GM18861 (cell line): ENCODE results near the gene HMX2.

ENCODE experiments used
- ATAC-seq: cut with Tn5 transposase; IDR thresholded peaks from one replicate; pipeline ENCODE4 v1.9.1; 2021; ENCODE audit not compliant: unreplicated experiment

Gene HMX2

DNA sequence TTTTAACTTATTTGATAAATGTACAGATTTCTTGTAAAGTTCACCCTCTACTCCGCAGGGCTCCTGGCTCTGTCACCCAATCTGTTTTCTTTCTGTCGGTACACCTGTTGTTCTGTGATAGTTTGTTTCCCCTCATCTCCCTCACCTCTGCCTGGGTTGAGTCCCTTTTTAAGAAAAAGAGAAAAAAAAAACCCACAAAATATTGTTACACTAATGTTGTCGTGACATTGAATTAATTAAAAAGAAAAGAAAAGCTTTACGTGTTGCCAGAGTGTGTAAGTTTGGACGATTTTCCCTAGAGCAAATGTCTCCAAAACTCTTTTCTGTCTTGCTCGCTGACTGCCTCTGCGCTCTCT, 8.8 kb upstream of the HMX2 start:
- no peak for ATAC-seq

GRCh38 chr10:123139521-123140163, 8.3 kb upstream of the HMX2 start:
- ATAC-seq = no peak

DNA sequence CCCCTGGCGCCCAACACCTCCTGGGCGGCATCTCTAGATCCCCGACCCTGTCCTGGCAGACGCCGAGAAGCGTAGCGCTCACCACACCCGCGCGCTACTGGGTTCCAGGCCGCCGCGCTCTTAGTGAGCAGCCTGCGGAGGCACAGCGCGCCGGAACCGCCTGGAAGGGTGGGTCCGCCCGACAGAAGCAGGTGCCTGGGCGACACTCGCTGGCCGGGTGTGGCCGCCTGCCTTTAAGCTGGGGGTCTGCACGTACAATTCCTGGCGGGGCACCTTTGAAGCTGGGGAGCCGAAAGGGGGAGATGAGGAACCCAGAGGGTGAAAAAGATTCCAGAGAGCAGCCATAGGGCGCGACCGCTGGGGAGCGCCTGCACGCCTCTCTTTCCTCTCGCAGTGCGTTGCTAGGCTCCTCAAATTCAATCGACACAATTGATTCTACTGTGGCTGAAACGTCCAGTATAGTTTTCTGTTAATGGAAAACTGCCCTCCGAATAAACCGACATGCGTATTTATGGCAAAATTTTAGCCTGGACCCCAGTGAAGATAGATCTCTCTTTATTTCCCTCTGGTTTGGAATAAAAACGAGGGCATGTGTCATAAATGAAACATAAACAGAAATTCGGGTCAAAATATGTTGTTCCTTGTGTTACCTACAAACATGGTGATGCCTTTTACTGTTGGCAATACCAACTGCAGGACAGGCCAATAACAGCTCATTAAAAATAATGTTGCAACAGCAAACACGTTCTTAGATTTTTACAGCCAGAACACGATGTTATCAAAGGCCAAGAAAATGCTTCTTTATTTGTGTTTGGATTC, 7.6 kb upstream of the HMX2 start:
- ATAC-seq = no peak

DNA sequence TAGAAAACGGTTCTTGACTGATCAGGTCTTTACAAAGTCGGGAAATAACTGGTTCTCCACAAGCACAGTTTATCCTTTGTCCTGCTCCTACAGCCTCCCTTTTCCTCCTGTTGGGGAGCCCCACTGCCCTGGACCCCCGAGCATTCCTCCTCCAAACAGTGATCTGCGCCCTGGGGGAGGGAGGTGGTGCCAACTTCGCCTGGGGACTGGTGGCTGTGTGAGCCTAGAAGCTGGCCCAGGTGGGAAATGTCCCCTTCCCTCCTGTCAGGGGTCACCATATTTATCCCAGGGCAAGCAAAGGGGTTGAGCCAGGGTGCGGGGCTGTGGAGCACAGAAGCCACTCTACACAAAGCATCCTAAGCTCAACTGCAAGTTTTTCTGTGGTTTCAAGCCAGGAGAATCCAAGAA, 6.9 kb upstream of the HMX2 start:
- ATAC-seq = no peak

- no peak for ATAC-seq
These were observed 5.9 kb upstream of the HMX2 start for GRCh38 chr10:123141791-123142700.

- ATAC-seq = no peak
These were observed 5.2 kb upstream of the HMX2 start for GRCh38 chr10:123142701-123143161.

GRCh38 chr10:123143162-123143824, 4.6 kb upstream of the HMX2 start:
- no peak for ATAC-seq

- no peak for ATAC-seq
These were observed 4.1 kb upstream of the HMX2 start for GRCh38 chr10:123143825-123144168.

DNA sequence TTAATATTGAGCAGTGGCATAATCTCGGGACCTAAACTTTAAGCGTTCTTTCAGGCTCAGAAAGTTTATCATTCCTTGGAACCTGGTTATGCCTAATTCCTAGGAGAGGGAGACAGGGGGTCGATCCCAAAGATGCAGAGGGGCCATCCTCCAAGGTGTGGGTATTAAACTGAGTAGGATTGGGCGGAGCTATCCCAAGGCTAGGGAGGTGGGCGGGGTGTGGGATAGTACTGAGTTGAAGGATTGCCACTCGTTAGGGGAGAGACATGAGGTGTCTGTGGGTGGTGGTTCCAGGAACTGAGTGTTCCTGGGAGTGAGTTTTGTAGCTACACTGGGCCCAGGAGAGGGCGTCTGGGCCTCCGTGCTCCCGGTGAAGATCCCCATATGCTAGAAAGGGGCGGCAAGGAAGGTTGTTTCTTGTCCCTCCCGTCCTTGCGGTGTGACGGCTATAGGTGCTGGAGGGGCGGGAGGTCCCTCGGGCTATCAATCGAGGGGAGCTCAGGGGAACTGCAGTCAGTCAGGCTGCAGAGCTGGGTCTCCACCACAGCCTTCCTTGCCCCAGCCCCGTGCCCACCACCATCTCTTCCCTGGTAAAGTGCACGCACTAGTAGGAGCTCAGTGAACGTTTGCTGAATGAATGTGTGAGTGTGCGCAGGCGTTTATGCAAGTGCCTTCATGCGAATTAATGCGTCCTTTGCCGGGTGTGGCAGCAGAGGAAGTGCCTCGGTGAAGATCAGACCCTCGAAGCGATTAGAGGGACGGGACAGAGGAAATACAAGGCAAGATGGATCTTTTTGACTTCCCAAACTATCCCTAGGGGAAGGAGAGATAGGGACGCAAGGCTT, 3.0 kb upstream of the HMX2 start:
- no peak for ATAC-seq

GRCh38 chr10:123145542-123146012, 2.4 kb upstream of the HMX2 start:
- no peak for ATAC-seq

GRCh38 chr10:123146013-123146893, 1.7 kb upstream of the HMX2 start:
- ATAC-seq = no peak

GRCh38 chr10:123146894-123147634, 872 bp upstream of the HMX2 start:
- ATAC-seq = no peak

- ATAC-seq = no peak
These were observed 652 bp downstream of the HMX2 start for GRCh38 chr10:123148414-123149161.

GRCh38 chr10:123149162-123149567, 1.2 kb downstream of the HMX2 start:
- no peak for ATAC-seq

DNA sequence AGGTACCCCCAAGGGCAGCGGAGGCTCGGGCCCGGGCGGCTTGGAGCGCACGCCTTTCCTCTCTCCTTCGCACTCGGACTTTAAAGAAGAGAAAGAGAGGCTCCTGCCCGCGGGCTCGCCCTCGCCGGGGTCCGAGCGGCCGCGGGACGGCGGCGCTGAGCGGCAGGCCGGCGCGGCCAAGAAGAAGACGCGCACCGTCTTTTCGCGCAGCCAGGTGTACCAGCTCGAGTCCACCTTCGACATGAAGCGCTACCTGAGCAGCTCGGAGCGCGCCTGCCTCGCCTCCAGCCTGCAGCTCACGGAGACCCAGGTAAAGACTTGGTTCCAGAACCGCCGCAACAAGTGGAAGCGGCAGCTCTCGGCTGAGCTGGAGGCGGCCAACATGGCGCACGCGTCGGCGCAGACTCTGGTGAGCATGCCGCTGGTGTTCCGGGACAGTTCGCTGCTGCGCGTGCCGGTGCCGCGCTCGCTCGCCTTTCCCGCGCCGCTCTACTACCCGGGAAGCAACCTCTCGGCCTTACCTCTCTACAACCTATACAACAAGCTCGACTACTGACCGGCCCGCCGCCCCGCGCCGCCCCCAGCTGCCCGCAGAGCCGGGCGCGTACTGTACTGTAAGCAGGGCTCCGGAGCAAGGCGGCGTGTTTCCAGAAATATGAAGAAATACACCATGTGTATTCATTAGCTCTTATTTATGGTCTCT, 1.8 kb downstream of the HMX2 start:
- no peak for ATAC-seq

DNA sequence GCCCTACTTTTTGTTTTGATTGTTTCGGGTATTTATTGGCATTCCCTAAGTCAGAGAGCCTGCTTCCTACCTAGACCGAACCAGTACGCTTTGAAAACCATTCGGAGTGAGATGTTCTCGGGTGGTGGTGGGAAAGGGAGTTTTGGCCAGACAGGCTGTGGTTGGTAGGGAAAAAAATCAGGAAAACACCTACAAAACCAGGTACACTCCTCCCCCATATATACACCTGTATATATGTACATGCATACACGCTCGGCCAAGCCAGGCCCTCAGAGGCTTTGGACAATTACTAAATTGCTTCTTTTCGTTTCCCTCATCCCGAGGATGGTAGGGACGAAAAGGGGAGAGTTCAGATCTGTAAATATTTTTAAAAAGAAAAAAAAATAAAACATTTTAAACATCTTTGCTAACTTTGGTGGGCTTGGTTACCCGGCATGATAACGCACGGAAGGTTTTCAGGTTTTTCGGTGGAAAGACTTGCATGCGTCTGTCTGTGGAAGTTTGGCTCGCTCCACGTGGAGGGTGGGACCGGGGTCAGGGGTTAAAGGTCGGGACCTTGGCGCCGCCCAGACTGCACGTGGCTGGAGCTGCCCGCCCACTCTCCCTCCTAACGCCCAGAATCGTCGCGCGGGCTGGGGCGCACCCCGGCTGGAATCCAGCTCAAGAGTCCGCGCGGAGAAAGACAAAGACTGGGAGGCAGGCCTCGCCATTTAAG, 2.5 kb downstream of the HMX2 start:
- no peak for ATAC-seq
